ENCODE data around the gene CGN. TPM values are rescaled to one million over a fixed set of nuclear protein-coding genes. Genes with fewer than 3 reads are reported as not detected.

The CGN gene
- total RNA-seq, 1 donor from 2014 or later, result 128 TPM

GRCh38 chr1:151479462-151479861 is 31.7 kb upstream of the CGN start:
- Mint-ChIP-seq H3K27me3 (no peaks in the 10 kb centered on the region), H3K9me3 (ENCODE audit: low read depth) (peaks cover 5% of the 10 kb centered on the region), H3K36me3 (ENCODE audit: insufficient read depth) (peaks cover 3% of the 10 kb centered on the region), H3K27ac (no peak overlapping the region), H3K4me1 (ENCODE audit: low read depth) (peaks cover 2% of the 10 kb centered on the region), H3K4me3 (ENCODE audit: low read depth) (no peak overlapping the region)
- DNase-seq (ENCODE audit: low spot score, unreplicated experiment), result no peak
- no peak for TF ChIP-seq CTCF (IDR thresholded peaks at IDR 0.05; ENCODE audit: unreplicated experiment)

- no peak for TF ChIP-seq CTCF (IDR thresholded peaks at IDR 0.05; ENCODE audit: unreplicated experiment)
- DNase-seq (ENCODE audit: low spot score, unreplicated experiment), result no peak
These were observed 29.2 kb upstream of the CGN start for GRCh38 chr1:151482017-151482416.

GRCh38 chr1:151485685-151486255 is 25.4 kb upstream of the CGN start:
- Mint-ChIP-seq H3K4me1 (ENCODE audit: low read depth) (no peaks in the 10 kb centered on the region), H3K27me3 (no peaks in the 10 kb centered on the region), H3K9me3 (ENCODE audit: low read depth) (peaks cover 5% of the 10 kb centered on the region), H3K27ac (no peak overlapping the region), H3K4me3 (ENCODE audit: low read depth) (no peak overlapping the region), H3K36me3 (ENCODE audit: insufficient read depth) (peaks cover 1% of the 10 kb centered on the region)
- DNase-seq (ENCODE audit: low spot score, unreplicated experiment), result no peak
- TF ChIP-seq CTCF (IDR thresholded peaks at IDR 0.05; ENCODE audit: unreplicated experiment), result no peak

More at GRCh38 chr1:151482017-151482416, 29.2 kb upstream of the CGN start:
- H3K27ac Mint-ChIP-seq, result no peak overlapping the region
- H3K36me3 Mint-ChIP-seq (ENCODE audit: insufficient read depth), result peaks cover 3% of the 10 kb centered on the region
- peaks cover 2% of the 10 kb centered on the region for H3K4me1 Mint-ChIP-seq (ENCODE audit: low read depth)
- no peak overlapping the region for H3K4me3 Mint-ChIP-seq (ENCODE audit: low read depth)
- peaks cover 5% of the 10 kb centered on the region for H3K9me3 Mint-ChIP-seq (ENCODE audit: low read depth)
- H3K27me3 Mint-ChIP-seq, result no peaks in the 10 kb centered on the region

- peaks cover 1% of the 10 kb centered on the region for H3K36me3 Mint-ChIP-seq (ENCODE audit: insufficient read depth)
- no peaks in the 10 kb centered on the region for H3K27me3 Mint-ChIP-seq
- H3K4me3 Mint-ChIP-seq (ENCODE audit: low read depth), result no peak overlapping the region
- no peak for DNase-seq (ENCODE audit: low spot score, unreplicated experiment)
- peaks cover 2% of the 10 kb centered on the region for H3K4me1 Mint-ChIP-seq (ENCODE audit: low read depth)
- no peak for TF ChIP-seq CTCF (IDR thresholded peaks at IDR 0.05; ENCODE audit: unreplicated experiment)
- H3K27ac Mint-ChIP-seq, result no peak overlapping the region
- peaks cover 5% of the 10 kb centered on the region for H3K9me3 Mint-ChIP-seq (ENCODE audit: low read depth)
These were observed 24.6 kb upstream of the CGN start for GRCh38 chr1:151486557-151486956.

- H3K9me3 Mint-ChIP-seq (ENCODE audit: low read depth), result no peaks in the 10 kb centered on the region
- H3K36me3 Mint-ChIP-seq (ENCODE audit: insufficient read depth), result no peaks in the 10 kb centered on the region
- no peak overlapping the region for H3K4me3 Mint-ChIP-seq (ENCODE audit: low read depth)
- no peak for TF ChIP-seq CTCF (IDR thresholded peaks at IDR 0.05; ENCODE audit: unreplicated experiment)
- no peak for DNase-seq (ENCODE audit: low spot score, unreplicated experiment)
- H3K27me3 Mint-ChIP-seq, result no peaks in the 10 kb centered on the region
- peak overlapping the region; percentile 67 for H3K27ac Mint-ChIP-seq
- H3K4me1 Mint-ChIP-seq (ENCODE audit: low read depth), result peaks cover 30% of the 10 kb centered on the region
These were observed 19.5 kb upstream of the CGN start for GRCh38 chr1:151491641-151492040.
